Mesothelial cell of epicardium (in vitro differentiated cells): ENCODE data around the gene ITGB3BP. TPM values are rescaled to one million over a fixed set of nuclear protein-coding genes. Genes with fewer than 3 reads are reported as not detected.

Experiments used
- DNase-seq, 2 experiments: peaks; one replicate each; pipeline ENCODE4 v3.0.0; 2021; ENCODE audit warnings: low spot score in 2 of 2; ENCODE audit not compliant: unreplicated experiment in 2 of 2
- H3K27ac Mint-ChIP-seq: 2 replicates; pipeline ENCODE4 v1.8.0; 2021; ENCODE audit warnings: mixed read lengths
- H3K27me3 Mint-ChIP-seq: 2 replicates; pipeline ENCODE4 v1.8.0; 2021; ENCODE audit warnings: low read depth, mixed read lengths
- H3K36me3 Mint-ChIP-seq: 2 replicates; pipeline ENCODE4 v1.8.0; 2021; ENCODE audit warnings: mixed read lengths
- H3K4me1 Mint-ChIP-seq: 2 replicates; pipeline ENCODE4 v1.8.0; 2021; ENCODE audit warnings: mixed read lengths
- H3K4me3 Mint-ChIP-seq: 2 replicates; pipeline ENCODE4 v1.8.0; 2021; ENCODE audit warnings: mild to moderate bottlenecking, moderate library complexity, mixed read lengths
- H3K9me3 Mint-ChIP-seq: 2 replicates; pipeline ENCODE4 v1.8.0; 2021; ENCODE audit warnings: mixed read lengths
- CTCF ChIP-seq: fragments of 200-600 bp; sonication (generic); IDR thresholded peaks from one replicate; pipeline ENCODE4 v1.5.0; 2021; ENCODE audit warnings: antibody characterized with exemption; ENCODE audit not compliant: unreplicated experiment
- total RNA-seq: library from RNA; stranded (reverse); gene quantifications from 3 replicates; pipeline ENCODE4 v1.2.1, GENCODE V29; 2021

ITGB3BP gene
- total RNA-seq, 1 donor from 2014 or later = 37.7 TPM

- TF ChIP-seq CTCF = no peak
- no peaks in the 10 kb centered on the region for H3K4me1 Mint-ChIP-seq
- DNase-seq = no peak
- no peak overlapping the region for H3K27ac Mint-ChIP-seq
- H3K27me3 Mint-ChIP-seq = no peaks in the 10 kb centered on the region
- peaks cover 25% of the 10 kb centered on the region for H3K9me3 Mint-ChIP-seq
- peaks cover 32% of the 10 kb centered on the region for H3K36me3 Mint-ChIP-seq
- no peak overlapping the region for H3K4me3 Mint-ChIP-seq
Measured at GRCh38 chr1:63501256-63501655, 21.8 kb downstream of the ITGB3BP start.

- no peak for TF ChIP-seq CTCF
- Mint-ChIP-seq H3K4me1 (no peaks in the 10 kb centered on the region), H3K36me3 (peaks cover 21% of the 10 kb centered on the region), H3K4me3 (no peak overlapping the region), H3K27ac (no peak overlapping the region), H3K9me3 (peaks cover 12% of the 10 kb centered on the region), H3K27me3 (no peaks in the 10 kb centered on the region)
- DNase-seq = no peak
Measured at GRCh38 chr1:63498106-63498505, 24.9 kb downstream of the ITGB3BP start.

- no peaks in the 10 kb centered on the region for H3K27me3 Mint-ChIP-seq
- no peak for TF ChIP-seq CTCF
- peaks cover 21% of the 10 kb centered on the region for H3K36me3 Mint-ChIP-seq
- H3K4me3 Mint-ChIP-seq = no peak overlapping the region
- no peak overlapping the region for H3K27ac Mint-ChIP-seq
- peaks cover 12% of the 10 kb centered on the region for H3K9me3 Mint-ChIP-seq
- H3K4me1 Mint-ChIP-seq = no peaks in the 10 kb centered on the region
- DNase-seq = no peak
Measured at GRCh38 chr1:63497577-63497976, 25.4 kb downstream of the ITGB3BP start.

- H3K27ac Mint-ChIP-seq = no peak overlapping the region
- no peaks in the 10 kb centered on the region for H3K4me1 Mint-ChIP-seq
- peaks cover 2% of the 10 kb centered on the region for H3K36me3 Mint-ChIP-seq
- no peaks in the 10 kb centered on the region for H3K27me3 Mint-ChIP-seq
- TF ChIP-seq CTCF = no peak
- no peak for DNase-seq
- H3K4me3 Mint-ChIP-seq = no peak overlapping the region
- no peaks in the 10 kb centered on the region for H3K9me3 Mint-ChIP-seq
Measured at GRCh38 chr1:63487336-63488065, 35.5 kb downstream of the ITGB3BP start.

- DNase-seq = no peak
- H3K4me1 Mint-ChIP-seq = no peaks in the 10 kb centered on the region
- no peak overlapping the region for H3K27ac Mint-ChIP-seq
Measured at GRCh38 chr1:63486629-63487028, 36.4 kb downstream of the ITGB3BP start.

More at GRCh38 chr1:63486629-63487028, 36.4 kb downstream of the ITGB3BP start:
- no peak for TF ChIP-seq CTCF
- no peak overlapping the region for H3K4me3 Mint-ChIP-seq
- no peaks in the 10 kb centered on the region for H3K9me3 Mint-ChIP-seq
- peaks cover 2% of the 10 kb centered on the region for H3K36me3 Mint-ChIP-seq
- no peaks in the 10 kb centered on the region for H3K27me3 Mint-ChIP-seq
